HG02870 (cell line): ENCODE results near the gene ATP10A.

Source experiments
- ATAC-seq: cut with Tn5 transposase; IDR thresholded peaks from one replicate; pipeline ENCODE4 v1.9.1; 2021; ENCODE audit warnings: mild to moderate bottlenecking, moderate library complexity; ENCODE audit not compliant: unreplicated experiment

ATP10A gene

DNA sequence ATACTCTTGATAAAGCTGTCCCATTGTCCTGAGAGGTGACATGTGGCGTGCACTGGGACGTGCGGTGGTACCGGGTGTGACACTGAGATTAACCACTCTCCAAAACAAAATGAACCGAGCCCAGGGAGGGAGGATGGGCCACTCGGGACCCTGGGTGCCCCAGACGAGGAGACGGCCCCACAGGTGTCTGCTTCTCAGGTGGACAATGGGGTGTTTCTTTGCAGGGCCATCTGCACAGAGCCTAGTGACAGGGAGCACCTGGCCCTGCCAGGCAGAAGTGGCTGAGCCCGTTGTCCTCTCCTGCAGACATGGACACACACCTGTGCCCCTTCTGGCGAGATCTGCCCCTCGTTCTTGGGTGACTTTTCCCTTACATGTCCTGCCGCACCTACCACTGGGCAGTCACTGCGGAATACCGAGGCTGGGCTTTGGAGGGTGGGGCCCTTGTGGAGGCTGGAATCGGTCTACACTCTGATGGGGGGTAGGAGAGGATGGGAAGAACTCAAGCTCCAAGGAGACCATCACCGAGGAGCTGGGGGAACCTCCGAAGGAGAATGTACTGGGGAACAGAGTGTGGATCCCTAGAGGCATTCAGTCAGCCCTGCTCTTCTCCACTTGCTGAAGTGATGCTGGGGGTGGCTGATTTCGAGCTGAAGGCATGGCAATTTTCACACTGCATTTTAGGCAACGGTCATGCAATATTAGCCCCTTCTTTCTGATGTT lies 153.5 kb downstream of the ATP10A start:
- ATAC-seq = no peak

GRCh38 chr15:25708391-25708790 lies 154.7 kb downstream of the ATP10A start:
- ATAC-seq = no peak

- ATAC-seq = no peak
Observed at GRCh38 chr15:25707656-25708365, 155.3 kb downstream of the ATP10A start.

GRCh38 chr15:25706176-25706955 lies 156.8 kb downstream of the ATP10A start:
- no peak for ATAC-seq

- no peak for ATAC-seq
Observed at GRCh38 chr15:25705433-25706115, 157.6 kb downstream of the ATP10A start.

DNA sequence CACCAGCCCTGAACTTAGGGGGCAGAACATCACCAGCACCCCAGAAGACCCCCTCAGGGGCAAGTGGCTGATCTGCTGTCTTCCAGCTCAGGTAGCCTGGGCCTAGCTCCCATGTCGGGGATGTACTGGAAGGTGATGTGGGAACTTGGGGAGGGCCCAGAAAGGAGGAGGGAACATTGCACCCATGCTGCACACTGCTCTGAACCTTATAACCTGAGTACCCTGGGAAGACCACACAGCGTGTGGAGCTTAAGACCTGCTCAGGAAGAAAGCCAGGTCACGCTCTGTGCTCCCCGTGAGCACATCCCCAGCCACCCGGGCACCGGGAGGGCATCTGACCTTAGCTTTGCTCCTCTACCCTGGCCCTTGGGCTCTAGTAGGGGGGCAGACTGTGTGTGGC lies 159.4 kb downstream of the ATP10A start:
- ATAC-seq = no peak

- ATAC-seq = no peak
Observed at GRCh38 chr15:25701721-25702465, 161.2 kb downstream of the ATP10A start.

- ATAC-seq = no peak
Observed at GRCh38 chr15:25700916-25701315, 162.2 kb downstream of the ATP10A start.

DNA sequence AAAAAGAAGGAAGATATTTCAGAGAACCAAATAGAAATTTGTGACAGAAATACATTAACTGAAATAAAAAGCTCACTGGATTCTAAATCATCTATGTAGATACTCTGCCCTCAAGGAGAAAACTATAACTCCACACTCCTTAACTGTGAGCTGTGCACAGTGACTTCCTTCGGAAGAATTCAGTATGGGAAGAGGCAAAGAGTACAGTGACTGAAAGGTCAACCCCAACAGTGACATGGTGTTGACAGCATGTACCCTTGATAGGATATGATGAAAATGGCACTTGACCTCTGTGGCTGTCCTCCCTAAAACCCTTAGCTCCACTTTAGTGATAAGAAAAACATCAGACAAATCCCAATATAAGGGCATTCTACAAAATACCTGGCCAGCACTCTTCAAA lies 165.5 kb downstream of the ATP10A start:
- ATAC-seq = no peak

DNA sequence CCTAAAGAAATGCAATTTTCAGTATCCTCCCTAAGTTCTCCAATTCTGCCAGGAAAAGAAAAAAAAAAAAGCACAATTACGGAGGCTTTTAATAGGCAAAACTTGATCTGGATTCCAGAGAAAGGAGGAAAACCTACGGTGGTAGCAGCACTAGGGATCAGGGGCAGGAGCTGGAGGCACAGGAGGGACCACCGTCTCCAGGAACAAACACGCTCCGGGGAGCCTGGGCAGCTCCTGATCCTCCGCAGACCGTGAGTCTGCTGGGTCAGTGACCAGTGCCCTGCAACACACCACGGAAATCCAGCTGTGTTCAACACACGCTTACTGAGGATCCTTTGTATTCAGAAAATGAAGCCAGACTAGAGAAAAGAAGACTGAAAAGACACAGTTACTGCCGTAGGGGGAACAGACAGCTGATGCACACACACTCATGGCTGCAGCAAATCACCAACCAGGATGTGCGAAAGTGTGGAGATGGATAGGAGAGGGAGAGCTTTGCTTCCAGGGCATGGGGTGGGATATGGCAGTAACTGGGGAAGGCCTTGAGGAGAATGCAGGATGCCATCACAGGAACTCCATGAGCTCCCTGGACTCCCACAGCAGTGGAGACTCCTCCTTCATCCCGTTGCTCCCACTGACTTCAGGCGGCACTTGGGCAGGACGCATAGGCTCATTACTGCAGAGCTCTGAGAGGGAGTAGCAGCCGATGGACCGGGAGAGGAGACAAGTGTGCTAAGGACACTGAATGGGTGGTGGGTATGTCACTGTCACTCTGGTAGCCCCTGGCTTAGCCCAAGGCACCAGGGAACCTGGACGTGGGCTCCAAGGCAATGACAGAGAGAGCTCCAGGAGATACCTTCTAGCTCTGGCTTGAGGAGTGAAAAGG lies 167.0 kb downstream of the ATP10A start:
- ATAC-seq = no peak

- no peak for ATAC-seq
Observed at GRCh38 chr15:25694823-25695312, 168.3 kb downstream of the ATP10A start.

- no peak for ATAC-seq
Observed at GRCh38 chr15:25694239-25694584, 168.9 kb downstream of the ATP10A start.

GRCh38 chr15:25693321-25694238 lies 169.5 kb downstream of the ATP10A start:
- ATAC-seq = no peak

GRCh38 chr15:25691544-25692430 lies 171.3 kb downstream of the ATP10A start:
- ATAC-seq = no peak

DNA sequence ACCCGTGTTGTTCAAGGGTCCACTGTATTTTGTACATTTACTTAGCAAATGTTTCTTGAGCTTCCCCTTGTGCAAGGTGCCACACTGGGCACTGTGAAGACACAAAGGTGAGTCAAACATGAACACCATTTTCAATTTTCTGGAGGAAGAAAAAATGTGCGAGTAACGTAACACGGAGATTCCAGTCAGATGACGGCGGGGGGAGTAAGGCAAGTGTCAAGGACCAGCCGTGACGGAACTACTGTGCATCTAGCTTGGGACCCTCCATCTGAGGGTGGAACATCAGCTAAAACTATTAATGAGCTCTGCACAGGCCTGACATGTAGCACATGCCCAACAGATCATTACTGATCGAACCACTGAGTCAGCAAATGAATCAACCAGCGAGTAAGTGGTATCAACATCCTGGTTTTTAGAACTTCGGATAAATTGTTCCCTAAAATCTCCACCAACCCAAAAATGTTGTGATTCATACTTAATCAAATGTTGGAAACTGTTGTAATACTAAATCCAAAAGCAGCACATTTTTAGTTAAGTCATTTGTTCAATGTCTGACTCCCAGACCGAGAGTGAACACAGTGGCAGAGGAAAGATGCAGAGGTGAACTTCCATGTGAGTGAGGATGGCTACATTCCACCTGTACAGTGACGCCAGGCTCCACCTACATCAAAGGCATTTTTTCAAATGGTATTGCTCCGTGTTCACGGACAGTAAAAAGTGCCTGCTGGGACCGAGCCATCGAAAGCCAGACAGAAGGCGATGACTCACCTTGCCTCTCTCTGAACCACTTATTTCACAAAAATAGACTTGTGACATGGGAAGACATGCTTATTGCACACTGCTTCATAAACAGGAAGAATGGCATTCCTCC lies 172.2 kb downstream of the ATP10A start:
- ATAC-seq = no peak

DNA sequence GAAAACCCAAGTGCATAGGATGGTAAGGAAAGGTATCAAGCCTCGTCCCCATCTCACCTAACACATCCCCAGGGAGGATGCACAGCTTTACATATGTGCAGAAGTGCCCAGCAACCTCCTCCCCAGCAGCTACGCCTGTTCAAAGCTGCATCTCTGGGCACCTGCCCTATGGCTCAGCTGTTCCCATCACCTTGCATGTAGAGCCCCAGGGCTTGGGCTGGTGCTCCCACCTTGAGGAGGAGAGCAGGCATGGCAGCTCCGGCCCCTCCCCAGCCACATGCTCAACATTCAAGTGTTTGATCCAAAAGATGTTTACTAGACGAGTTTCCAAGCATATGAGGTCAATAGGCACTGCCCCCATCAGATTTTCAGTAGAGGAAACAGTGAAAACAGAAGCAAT lies 173.5 kb downstream of the ATP10A start:
- no peak for ATAC-seq
